ENCODE measurements around the gene GPR108. TPM values are rescaled to one million over a fixed set of nuclear protein-coding genes. Genes with fewer than 3 reads are reported as not detected.
"Not testable (repeated sequence)": the region's sequence is repeated elsewhere in the genome, so short reads cannot be mapped to it uniquely, and the experiment has no call there.

The GPR108 gene
- polyA plus RNA-seq, 1 donor from 2014 or later: 24.6 TPM

DNA sequence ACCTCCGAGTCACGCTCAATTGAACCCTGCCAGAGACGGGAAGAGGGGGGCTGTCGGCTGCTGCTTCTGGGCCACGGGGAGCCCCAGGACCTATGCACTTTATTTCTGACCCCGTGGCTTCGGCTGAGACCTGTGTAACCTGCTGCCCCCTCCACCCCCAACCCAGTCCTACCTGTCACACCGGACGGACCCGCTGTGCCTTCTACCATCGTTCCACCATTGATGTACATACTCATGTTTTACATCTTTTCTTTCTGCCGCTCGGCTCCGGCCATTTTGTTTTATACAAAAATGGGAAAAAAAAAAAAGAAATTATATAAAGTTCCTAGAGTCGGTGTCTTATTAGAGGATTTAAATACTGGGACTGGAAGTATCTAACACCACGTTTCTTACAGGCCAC, 13.8 kb upstream of the GPR108 start:
- Histone ChIP-seq H3K36me3 (ENCODE audit: insufficient read depth, low read length) (no peaks in the 10 kb centered on the region), H3K4me2 (ENCODE audit: low read length) (no peak overlapping the region), H3K9me2 (ENCODE audit: insufficient read depth, low read length) (no peaks in the 10 kb centered on the region), H2AFZ (ENCODE audit: low read depth, low read length) (no peak overlapping the region), H3K9ac (ENCODE audit: low read length) (no peak overlapping the region), H3K9me3 (ENCODE audit: low read length) (no peaks in the 10 kb centered on the region), H4K20me1 (ENCODE audit: insufficient read depth) (no peaks in the 10 kb centered on the region), H3K4me3 (ENCODE audit: low read length) (no peak overlapping the region), H3K79me2 (replicated peaks; ENCODE audit: insufficient read depth, low read length) (no peaks in the 10 kb centered on the region), H3K27ac (ENCODE audit: low read length) (no peak overlapping the region), H3K27me3 (ENCODE audit: insufficient read depth, low read depth, low read length) (peaks cover 8% of the 10 kb centered on the region), H3F3A (ENCODE audit: insufficient read depth, low read length, poor library complexity, severe bottlenecking) (no peaks in the 10 kb centered on the region)
- TF ChIP-seq SMC3 (conservative IDR thresholded peaks at IDR 0.05; ENCODE audit: poor library complexity): no peak
- TF ChIP-seq EZH2 (IDR thresholded peaks at IDR 0.05; ENCODE audit: borderline replicate concordance, insufficient read depth, low read length, poor library complexity, severe bottlenecking): no peak
- no peak for TF ChIP-seq TAF1 (IDR thresholded peaks at IDR 0.05; ENCODE audit: low read depth)
- no peak for TF ChIP-seq POLR2AphosphoS5 (IDR thresholded peaks at IDR 0.05)
- TF ChIP-seq RAD21 (conservative IDR thresholded peaks at IDR 0.05): no peak
- TF ChIP-seq, protein P1, sequence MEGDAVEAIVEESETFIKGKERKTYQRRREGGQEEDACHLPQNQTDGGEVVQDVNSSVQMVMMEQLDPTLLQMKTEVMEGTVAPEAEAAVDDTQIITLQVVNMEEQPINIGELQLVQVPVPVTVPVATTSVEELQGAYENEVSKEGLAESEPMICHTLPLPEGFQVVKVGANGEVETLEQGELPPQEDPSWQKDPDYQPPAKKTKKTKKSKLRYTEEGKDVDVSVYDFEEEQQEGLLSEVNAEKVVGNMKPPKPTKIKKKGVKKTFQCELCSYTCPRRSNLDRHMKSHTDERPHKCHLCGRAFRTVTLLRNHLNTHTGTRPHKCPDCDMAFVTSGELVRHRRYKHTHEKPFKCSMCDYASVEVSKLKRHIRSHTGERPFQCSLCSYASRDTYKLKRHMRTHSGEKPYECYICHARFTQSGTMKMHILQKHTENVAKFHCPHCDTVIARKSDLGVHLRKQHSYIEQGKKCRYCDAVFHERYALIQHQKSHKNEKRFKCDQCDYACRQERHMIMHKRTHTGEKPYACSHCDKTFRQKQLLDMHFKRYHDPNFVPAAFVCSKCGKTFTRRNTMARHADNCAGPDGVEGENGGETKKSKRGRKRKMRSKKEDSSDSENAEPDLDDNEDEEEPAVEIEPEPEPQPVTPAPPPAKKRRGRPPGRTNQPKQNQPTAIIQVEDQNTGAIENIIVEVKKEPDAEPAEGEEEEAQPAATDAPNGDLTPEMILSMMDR (IDR thresholded peaks at IDR 0.05; ENCODE audit: poor library complexity, severe bottlenecking): no peak
- no peak for TF ChIP-seq EP300 (conservative IDR thresholded peaks at IDR 0.05; ENCODE audit: poor library complexity, severe bottlenecking)
- TF ChIP-seq, protein P2, sequence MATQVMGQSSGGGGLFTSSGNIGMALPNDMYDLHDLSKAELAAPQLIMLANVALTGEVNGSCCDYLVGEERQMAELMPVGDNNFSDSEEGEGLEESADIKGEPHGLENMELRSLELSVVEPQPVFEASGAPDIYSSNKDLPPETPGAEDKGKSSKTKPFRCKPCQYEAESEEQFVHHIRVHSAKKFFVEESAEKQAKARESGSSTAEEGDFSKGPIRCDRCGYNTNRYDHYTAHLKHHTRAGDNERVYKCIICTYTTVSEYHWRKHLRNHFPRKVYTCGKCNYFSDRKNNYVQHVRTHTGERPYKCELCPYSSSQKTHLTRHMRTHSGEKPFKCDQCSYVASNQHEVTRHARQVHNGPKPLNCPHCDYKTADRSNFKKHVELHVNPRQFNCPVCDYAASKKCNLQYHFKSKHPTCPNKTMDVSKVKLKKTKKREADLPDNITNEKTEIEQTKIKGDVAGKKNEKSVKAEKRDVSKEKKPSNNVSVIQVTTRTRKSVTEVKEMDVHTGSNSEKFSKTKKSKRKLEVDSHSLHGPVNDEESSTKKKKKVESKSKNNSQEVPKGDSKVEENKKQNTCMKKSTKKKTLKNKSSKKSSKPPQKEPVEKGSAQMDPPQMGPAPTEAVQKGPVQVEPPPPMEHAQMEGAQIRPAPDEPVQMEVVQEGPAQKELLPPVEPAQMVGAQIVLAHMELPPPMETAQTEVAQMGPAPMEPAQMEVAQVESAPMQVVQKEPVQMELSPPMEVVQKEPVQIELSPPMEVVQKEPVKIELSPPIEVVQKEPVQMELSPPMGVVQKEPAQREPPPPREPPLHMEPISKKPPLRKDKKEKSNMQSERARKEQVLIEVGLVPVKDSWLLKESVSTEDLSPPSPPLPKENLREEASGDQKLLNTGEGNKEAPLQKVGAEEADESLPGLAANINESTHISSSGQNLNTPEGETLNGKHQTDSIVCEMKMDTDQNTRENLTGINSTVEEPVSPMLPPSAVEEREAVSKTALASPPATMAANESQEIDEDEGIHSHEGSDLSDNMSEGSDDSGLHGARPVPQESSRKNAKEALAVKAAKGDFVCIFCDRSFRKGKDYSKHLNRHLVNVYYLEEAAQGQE (IDR thresholded peaks at IDR 0.05; ENCODE audit: borderline replicate concordance): no peak
- TF ChIP-seq MXI1 (conservative IDR thresholded peaks at IDR 0.05; ENCODE audit: poor library complexity, severe bottlenecking): no peak

DNA sequence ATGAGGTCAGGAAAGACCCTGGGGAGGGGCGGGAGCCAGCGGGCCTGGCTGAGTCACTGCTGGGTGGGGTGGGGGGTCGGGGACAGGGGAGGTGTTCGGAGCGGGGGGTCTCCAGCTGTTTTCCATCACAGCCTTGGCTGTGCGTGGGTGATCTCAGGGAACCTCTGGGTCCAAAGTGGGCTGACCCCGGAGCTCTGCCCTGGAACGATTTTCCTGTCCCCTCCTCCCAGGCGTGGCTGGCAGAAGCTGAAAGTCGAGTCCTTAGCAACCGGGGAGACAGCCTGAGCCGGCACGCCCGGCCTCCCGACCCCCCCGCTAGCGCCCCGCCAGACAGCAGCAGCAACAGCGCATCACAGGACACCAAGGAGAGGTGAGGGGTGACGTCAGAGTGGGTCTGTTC, 12.7 kb upstream of the GPR108 start:
- no peaks in the 10 kb centered on the region for H3K9me3 ChIP-seq (ENCODE audit: low read length)
- H2AFZ ChIP-seq (ENCODE audit: low read depth, low read length): no peak overlapping the region
- H4K20me1 ChIP-seq (ENCODE audit: insufficient read depth): no peaks in the 10 kb centered on the region
- no peaks in the 10 kb centered on the region for H3K79me2 ChIP-seq (replicated peaks; ENCODE audit: insufficient read depth, low read length)
- no peak overlapping the region for H3K27ac ChIP-seq (ENCODE audit: low read length)
- H3K36me3 ChIP-seq (ENCODE audit: insufficient read depth, low read length): no peaks in the 10 kb centered on the region
- H3F3A ChIP-seq (ENCODE audit: insufficient read depth, low read length, poor library complexity, severe bottlenecking): no peaks in the 10 kb centered on the region
- H3K4me2 ChIP-seq (ENCODE audit: low read length): no peak overlapping the region
- peaks cover 8% of the 10 kb centered on the region for H3K27me3 ChIP-seq (ENCODE audit: insufficient read depth, low read depth, low read length)
- no peaks in the 10 kb centered on the region for H3K9me2 ChIP-seq (ENCODE audit: insufficient read depth, low read length)
- TF ChIP-seq, protein P2 (IDR thresholded peaks at IDR 0.05; ENCODE audit: borderline replicate concordance): no peak
- no peak for TF ChIP-seq SMC3 (conservative IDR thresholded peaks at IDR 0.05; ENCODE audit: poor library complexity)
- TF ChIP-seq POLR2AphosphoS5 (IDR thresholded peaks at IDR 0.05): no peak
- TF ChIP-seq MXI1 (conservative IDR thresholded peaks at IDR 0.05; ENCODE audit: poor library complexity, severe bottlenecking): no peak
- no peak for TF ChIP-seq RAD21 (conservative IDR thresholded peaks at IDR 0.05)
- no peak for TF ChIP-seq TAF1 (IDR thresholded peaks at IDR 0.05; ENCODE audit: low read depth)
- H3K4me3 ChIP-seq (ENCODE audit: low read length): no peak overlapping the region
- no peak overlapping the region for H3K9ac ChIP-seq (ENCODE audit: low read length)

DNA sequence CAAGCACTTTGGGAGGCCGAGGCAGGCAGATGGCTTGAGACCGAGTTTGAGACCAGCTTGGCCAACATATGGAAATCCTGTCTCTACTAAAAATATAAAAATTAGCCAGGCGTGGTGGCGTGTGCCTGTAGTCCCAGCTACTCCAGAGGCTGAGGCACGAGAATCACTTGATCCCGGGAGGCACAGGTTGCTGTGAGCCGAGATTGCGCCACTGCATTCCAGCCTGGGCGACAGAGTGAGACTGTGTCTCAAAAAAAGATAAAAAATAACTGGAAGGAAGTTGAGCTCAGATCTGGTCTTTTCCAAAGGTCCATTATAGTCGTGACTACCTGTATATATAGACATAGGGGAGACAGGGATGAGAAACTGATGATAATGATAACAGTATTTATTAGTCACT, 11.2 kb upstream of the GPR108 start:
- H3K9me3 ChIP-seq (ENCODE audit: low read length); H3K4me3 ChIP-seq (ENCODE audit: low read length); H4K20me1 ChIP-seq (ENCODE audit: insufficient read depth); H3K36me3 ChIP-seq (ENCODE audit: insufficient read depth, low read length); H3K27me3 ChIP-seq (ENCODE audit: insufficient read depth, low read depth, low read length); H3K9me2 ChIP-seq (ENCODE audit: insufficient read depth, low read length); H3K79me2 ChIP-seq (replicated peaks; ENCODE audit: insufficient read depth, low read length); H3F3A ChIP-seq (ENCODE audit: insufficient read depth, low read length, poor library complexity, severe bottlenecking); H3K4me2 ChIP-seq (ENCODE audit: low read length); H3K9ac ChIP-seq (ENCODE audit: low read length); H3K27ac ChIP-seq (ENCODE audit: low read length); H2AFZ ChIP-seq (ENCODE audit: low read depth, low read length): not testable (repeated sequence)
